ENCODE measurements around the gene C17orf78.
"Not testable (repeated sequence)": the region's sequence is repeated elsewhere in the genome, so short reads cannot be mapped to it uniquely, and the experiment has no call there.

C17orf78 gene

GRCh38 chr17:37375706-37376105 is at the start of gene C17orf78:
TSS of gene C17orf78 (plus strand) at chr17:37375985. CDS start at chr17:37376093, 108 bp downstream.
- no peak for DNase-seq (ENCODE audit: low read depth)

GRCh38 chr17:37327341-37328090 is 48.3 kb upstream of the C17orf78 start:
- DNase-seq (ENCODE audit: low read depth) = no peak

- DNase-seq (ENCODE audit: low read depth) = no peak
Observed at GRCh38 chr17:37338847-37339246, 36.9 kb upstream of the C17orf78 start.

GRCh38 chr17:37339321-37339720 is 36.5 kb upstream of the C17orf78 start:
- no peak for DNase-seq (ENCODE audit: low read depth)

GRCh38 chr17:37340804-37341203 is 35.0 kb upstream of the C17orf78 start:
- no peak for DNase-seq (ENCODE audit: low read depth)

- no peak for DNase-seq (ENCODE audit: low read depth)
Observed at GRCh38 chr17:37342589-37342988, 33.2 kb upstream of the C17orf78 start.

GRCh38 chr17:37344519-37344918 is 31.3 kb upstream of the C17orf78 start:
- DNase-seq (ENCODE audit: low read depth) = no peak

GRCh38 chr17:37346863-37347402 is 28.9 kb upstream of the C17orf78 start:
- not testable (repeated sequence) for DNase-seq (ENCODE audit: low read depth)

GRCh38 chr17:37356796-37357569 is 18.8 kb upstream of the C17orf78 start:
- not testable (repeated sequence) for DNase-seq (ENCODE audit: low read depth)

GRCh38 chr17:37358098-37358829 is 17.5 kb upstream of the C17orf78 start:
- DNase-seq (ENCODE audit: low read depth) = peak; percentile 7

- peak; percentile 83 for DNase-seq (ENCODE audit: low read depth)
Observed at GRCh38 chr17:37358830-37359681, 16.7 kb upstream of the C17orf78 start.

GRCh38 chr17:37359682-37360188 is 16.1 kb upstream of the C17orf78 start:
- no peak for DNase-seq (ENCODE audit: low read depth)

- no peak for DNase-seq (ENCODE audit: low read depth)
Observed at GRCh38 chr17:37360632-37361031, 15.2 kb upstream of the C17orf78 start.

GRCh38 chr17:37361543-37361942 is 14.2 kb upstream of the C17orf78 start:
- no peak for DNase-seq (ENCODE audit: low read depth)

- DNase-seq (ENCODE audit: low read depth) = no peak
Observed at GRCh38 chr17:37365589-37365988, 10.2 kb upstream of the C17orf78 start.

- no peak for DNase-seq (ENCODE audit: low read depth)
Observed at GRCh38 chr17:37368577-37368976, 7.2 kb upstream of the C17orf78 start.

- peak; percentile 34 for DNase-seq (ENCODE audit: low read depth)
Observed at GRCh38 chr17:37373530-37374159, 2.1 kb upstream of the C17orf78 start.

- DNase-seq (ENCODE audit: low read depth) = no peak
Observed at GRCh38 chr17:37382056-37382455, 6.3 kb downstream of the C17orf78 start.

- no peak for DNase-seq (ENCODE audit: low read depth)
Observed at GRCh38 chr17:37384560-37385149, 8.9 kb downstream of the C17orf78 start.

GRCh38 chr17:37385474-37385990 is 9.7 kb downstream of the C17orf78 start:
- DNase-seq (ENCODE audit: low read depth) = no peak
